ENCODE data around the gene PTCD1. TPM values are rescaled to one million over a fixed set of nuclear protein-coding genes. Genes with fewer than 3 reads are reported as not detected.

Gene PTCD1
- total and polyA plus RNA-seq, 9 of the 15 experiments (the other 6 are each of a cell fraction or from before 2014, with no cell fraction given): 0.46 to 17.1 (median 6.2) TPM

DNA sequence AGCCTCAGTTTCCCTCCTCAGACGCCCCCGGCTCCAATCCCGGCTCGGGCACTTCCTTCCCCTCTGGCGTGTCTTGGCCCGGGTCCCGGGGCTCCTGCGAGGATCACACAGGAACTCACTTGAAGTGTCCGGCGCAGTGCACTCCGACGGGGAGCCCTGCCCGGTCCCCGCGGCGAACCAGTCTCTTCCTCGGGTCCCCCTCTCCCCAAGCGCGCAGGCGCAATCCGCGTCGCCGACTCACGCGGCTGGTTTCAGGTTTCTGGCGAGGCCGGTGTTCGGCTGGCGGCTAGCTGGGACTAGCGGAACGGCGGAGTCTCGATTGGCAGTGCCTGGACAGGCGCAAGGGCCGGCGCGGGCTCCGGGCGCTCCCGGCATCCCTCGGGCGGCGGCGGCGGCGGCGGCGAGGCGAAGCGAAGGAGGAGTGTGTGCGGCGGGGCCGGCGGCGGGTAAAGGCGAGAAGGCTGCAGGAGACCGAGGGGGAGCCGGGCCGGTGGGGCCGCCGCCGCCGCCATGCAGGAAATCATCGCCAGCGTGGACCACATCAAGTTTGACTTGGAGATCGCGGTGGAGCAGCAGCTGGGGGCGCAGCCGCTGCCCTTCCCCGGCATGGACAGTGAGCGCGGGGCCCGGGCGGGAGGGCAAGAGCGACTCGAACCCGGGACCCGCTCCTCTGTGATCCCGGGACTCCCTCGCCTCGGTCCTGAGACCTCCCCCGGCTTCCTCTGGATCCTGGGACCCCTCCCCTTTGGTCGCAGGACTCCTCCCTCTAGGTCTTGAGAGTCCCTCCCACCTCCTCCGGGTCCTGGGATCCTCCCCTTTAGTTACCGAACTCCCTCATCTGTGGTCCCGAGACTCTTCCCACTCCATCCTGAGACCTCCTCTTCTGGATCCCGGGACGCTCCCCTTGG is at the start of gene PTCD1, which contains the start of gene CPSF4 (continued):
- TF ChIP-seq, protein P1, sequence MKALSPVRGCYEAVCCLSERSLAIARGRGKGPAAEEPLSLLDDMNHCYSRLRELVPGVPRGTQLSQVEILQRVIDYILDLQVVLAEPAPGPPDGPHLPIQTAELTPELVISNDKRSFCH (CRISPR knock-in tag; IDR thresholded peaks at IDR 0.05): no peak
- TF ChIP-seq, protein P1 (tag; IDR thresholded peaks at IDR 0.05): no peak
- TF ChIP-seq RBM22 (IDR thresholded peaks at IDR 0.05; ENCODE audit: low read depth, low read length, poor library complexity, severe bottlenecking) (no peak), MTF1 (CRISPR knock-in tag; IDR thresholded peaks at IDR 0.05; ENCODE audit: borderline replicate concordance) (no peak), ZNF217 (CRISPR knock-in tag; IDR thresholded peaks at IDR 0.05) (no peak), MBD1 (CRISPR knock-in tag; IDR thresholded peaks at IDR 0.05) (no peak), ZNF253 (CRISPR knock-in tag; conservative IDR thresholded peaks at IDR 0.05) (no peak), ETV6 (IDR thresholded peaks at IDR 0.05; ENCODE audit: borderline replicate concordance in 1 of 2, low read depth in 2 of 2, low read length in 1 of 2) (no peak), ETV6 (CRISPR knock-in tag; IDR thresholded peaks at IDR 0.05; ENCODE audit: borderline replicate concordance) (no peak), SMARCA4 (IDR thresholded peaks at IDR 0.05) (no peak), ZNF12 (CRISPR knock-in tag; IDR thresholded peaks at IDR 0.05) (peak; percentile 31)
- TF ChIP-seq, protein P2, sequence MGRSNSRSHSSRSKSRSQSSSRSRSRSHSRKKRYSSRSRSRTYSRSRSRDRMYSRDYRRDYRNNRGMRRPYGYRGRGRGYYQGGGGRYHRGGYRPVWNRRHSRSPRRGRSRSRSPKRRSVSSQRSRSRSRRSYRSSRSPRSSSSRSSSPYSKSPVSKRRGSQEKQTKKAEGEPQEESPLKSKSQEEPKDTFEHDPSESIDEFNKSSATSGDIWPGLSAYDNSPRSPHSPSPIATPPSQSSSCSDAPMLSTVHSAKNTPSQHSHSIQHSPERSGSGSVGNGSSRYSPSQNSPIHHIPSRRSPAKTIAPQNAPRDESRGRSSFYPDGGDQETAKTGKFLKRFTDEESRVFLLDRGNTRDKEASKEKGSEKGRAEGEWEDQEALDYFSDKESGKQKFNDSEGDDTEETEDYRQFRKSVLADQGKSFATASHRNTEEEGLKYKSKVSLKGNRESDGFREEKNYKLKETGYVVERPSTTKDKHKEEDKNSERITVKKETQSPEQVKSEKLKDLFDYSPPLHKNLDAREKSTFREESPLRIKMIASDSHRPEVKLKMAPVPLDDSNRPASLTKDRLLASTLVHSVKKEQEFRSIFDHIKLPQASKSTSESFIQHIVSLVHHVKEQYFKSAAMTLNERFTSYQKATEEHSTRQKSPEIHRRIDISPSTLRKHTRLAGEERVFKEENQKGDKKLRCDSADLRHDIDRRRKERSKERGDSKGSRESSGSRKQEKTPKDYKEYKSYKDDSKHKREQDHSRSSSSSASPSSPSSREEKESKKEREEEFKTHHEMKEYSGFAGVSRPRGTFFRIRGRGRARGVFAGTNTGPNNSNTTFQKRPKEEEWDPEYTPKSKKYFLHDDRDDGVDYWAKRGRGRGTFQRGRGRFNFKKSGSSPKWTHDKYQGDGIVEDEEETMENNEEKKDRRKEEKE (IDR thresholded peaks at IDR 0.05; ENCODE audit: borderline replicate concordance in 1 of 2, control insufficient read depth in 1 of 2, low read depth in 2 of 2, low read length in 1 of 2): no peak
- TF ChIP-seq, protein P3, sequence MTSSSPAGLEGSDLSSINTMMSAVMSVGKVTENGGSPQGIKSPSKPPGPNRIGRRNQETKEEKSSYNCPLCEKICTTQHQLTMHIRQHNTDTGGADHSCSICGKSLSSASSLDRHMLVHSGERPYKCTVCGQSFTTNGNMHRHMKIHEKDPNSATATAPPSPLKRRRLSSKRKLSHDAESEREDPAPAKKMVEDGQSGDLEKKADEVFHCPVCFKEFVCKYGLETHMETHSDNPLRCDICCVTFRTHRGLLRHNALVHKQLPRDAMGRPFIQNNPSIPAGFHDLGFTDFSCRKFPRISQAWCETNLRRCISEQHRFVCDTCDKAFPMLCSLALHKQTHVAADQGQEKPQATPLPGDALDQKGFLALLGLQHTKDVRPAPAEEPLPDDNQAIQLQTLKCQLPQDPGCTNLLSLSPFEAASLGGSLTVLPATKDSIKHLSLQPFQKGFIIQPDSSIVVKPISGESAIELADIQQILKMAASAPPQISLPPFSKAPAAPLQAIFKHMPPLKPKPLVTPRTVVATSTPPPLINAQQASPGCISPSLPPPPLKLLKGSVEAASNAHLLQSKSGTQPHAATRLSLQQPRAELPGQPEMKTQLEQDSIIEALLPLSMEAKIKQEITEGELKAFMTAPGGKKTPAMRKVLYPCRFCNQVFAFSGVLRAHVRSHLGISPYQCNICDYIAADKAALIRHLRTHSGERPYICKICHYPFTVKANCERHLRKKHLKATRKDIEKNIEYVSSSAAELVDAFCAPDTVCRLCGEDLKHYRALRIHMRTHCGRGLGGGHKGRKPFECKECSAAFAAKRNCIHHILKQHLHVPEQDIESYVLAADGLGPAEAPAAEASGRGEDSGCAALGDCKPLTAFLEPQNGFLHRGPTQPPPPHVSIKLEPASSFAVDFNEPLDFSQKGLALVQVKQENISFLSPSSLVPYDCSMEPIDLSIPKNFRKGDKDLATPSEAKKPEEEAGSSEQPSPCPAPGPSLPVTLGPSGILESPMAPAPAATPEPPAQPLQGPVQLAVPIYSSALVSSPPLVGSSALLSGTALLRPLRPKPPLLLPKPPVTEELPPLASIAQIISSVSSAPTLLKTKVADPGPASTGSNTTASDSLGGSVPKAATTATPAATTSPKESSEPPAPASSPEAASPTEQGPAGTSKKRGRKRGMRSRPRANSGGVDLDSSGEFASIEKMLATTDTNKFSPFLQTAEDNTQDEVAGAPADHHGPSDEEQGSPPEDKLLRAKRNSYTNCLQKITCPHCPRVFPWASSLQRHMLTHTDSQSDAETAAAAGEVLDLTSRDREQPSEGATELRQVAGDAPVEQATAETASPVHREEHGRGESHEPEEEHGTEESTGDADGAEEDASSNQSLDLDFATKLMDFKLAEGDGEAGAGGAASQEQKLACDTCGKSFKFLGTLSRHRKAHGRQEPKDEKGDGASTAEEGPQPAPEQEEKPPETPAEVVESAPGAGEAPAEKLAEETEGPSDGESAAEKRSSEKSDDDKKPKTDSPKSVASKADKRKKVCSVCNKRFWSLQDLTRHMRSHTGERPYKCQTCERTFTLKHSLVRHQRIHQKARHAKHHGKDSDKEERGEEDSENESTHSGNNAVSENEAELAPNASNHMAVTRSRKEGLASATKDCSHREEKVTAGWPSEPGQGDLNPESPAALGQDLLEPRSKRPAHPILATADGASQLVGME (CRISPR knock-in tag; IDR thresholded peaks at IDR 0.05): peak; percentile 80; the same call in 1 of the 2 replicates
- TF ChIP-seq, protein P4, sequence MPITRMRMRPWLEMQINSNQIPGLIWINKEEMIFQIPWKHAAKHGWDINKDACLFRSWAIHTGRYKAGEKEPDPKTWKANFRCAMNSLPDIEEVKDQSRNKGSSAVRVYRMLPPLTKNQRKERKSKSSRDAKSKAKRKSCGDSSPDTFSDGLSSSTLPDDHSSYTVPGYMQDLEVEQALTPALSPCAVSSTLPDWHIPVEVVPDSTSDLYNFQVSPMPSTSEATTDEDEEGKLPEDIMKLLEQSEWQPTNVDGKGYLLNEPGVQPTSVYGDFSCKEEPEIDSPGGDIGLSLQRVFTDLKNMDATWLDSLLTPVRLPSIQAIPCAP (CRISPR knock-in tag; IDR thresholded peaks at IDR 0.05; ENCODE audit: borderline replicate concordance): no peak
